Cardiac septum (tissue), 1 donor: ENCODE data around the gene AGBL1. TPM values are rescaled to one million over a fixed set of nuclear protein-coding genes. Genes with fewer than 3 reads are reported as not detected.

Experiments used
- DNase-seq: peaks from one replicate; pipeline ENCODE4 v3.0.0-alpha.2; 2020; ENCODE audit warnings: low spot score
- intact Hi-C: fragments of 100-400 bp; cut with DNase I; formaldehyde crosslinking; loops from one replicate; pipeline ENCODE4 v1.14.0; 2022
- total RNA-seq: library from RNA; stranded (reverse); fragmentation: NEBNext Ultra II Directional; extraction: Animal tissue kit (Norgen Biotek cat#: 25700); gene quantifications from one replicate; pipeline ENCODE4 v1.2.1, GENCODE V29; 2021
- donor health status: DM: no; HTN: no; CAD: no.

AGBL1 gene
- total RNA-seq, 1 donor from 2014 or later = 0.19 TPM

GRCh38 chr15:86373147-86373546, 293.5 kb downstream of the AGBL1 start:
- no peak for DNase-seq
- intact Hi-C loops = no loop called here

GRCh38 chr15:86375733-86376280, 296.1 kb downstream of the AGBL1 start:
- no peak for DNase-seq
- intact Hi-C loops = no loop called here

DNA sequence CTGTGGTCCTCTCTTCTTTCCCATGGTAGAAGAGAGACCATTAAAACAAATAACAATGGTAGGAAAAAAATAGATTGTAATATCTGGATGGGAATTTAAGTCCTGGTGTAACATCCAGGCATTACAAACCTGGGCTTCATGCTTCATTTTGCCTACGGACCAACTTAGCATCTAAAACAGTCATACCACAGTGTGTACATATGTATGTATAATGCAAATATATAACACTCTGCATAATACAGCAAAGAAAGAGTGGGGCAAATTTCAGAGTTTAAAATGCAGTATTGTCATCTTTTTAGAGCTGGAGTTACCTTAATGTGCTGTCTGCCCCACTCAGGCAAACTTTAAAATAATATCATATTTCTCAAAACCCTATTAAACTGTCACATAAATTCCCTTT, 298.2 kb downstream of the AGBL1 start:
- intact Hi-C loops = no loop called here
- DNase-seq = no peak

DNA sequence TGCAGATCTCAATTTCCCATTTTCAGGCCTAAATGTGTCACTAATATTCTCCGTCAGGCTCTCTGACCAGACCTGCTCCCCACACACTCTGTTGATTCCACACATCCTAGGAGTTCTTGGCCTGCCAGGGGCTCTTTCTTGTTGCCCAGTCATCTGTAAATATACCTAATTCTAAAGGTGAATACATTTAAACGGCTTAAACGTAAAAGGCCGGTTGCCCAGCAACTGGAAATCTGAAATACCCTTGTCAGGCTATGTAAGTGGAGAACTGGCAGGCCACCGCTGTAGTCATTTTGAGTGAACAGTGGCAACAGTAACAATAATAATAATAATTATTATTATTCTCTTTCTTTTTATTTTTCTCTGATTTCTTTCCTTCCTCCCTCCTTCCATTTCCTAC, 302.7 kb downstream of the AGBL1 start:
- DNase-seq = no peak
- intact Hi-C loops = no loop called here

DNA sequence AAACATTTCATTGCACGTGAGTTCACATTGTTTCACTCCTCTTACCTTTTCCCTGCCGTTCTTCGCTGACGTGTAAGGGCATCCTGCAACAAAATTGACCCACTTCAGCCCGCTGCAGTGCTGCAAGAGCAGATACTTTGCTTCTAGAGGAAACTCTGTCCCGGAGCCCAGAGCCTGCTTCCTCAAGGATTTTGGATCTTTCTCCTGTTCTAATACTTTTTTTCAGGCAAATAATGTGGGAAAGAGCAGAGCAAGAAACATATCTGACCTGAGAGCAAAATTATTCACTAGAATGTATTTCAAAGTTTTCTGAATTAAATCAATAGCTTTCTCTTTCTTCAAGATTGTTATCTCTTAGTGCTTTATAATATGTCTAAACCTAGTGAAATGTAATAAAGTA, 303.9 kb downstream of the AGBL1 start:
- DNase-seq = no peak
- intact Hi-C loops = no loop called here

GRCh38 chr15:86384186-86384585, 304.5 kb downstream of the AGBL1 start:
- DNase-seq = no peak
- intact Hi-C loops = no loop called here

DNA sequence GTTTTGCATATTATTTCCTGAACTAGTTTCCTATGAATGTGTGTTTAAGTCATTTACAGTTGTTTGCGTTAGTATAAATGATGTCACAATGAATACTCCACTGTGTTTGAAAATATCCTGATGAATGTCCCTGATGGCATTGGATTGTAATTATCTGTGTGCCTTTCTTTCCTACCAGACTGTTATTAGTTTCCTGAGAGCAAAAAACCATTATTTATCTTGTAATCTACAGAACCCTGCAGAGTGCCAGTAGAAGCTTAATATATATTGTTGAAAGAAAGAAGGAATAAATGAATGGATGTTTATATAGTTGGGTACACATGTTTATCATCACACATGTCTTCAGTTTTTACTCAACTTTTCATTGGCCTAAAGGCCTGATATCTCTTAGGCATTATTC, 312.6 kb downstream of the AGBL1 start:
- no peak for DNase-seq

DNA sequence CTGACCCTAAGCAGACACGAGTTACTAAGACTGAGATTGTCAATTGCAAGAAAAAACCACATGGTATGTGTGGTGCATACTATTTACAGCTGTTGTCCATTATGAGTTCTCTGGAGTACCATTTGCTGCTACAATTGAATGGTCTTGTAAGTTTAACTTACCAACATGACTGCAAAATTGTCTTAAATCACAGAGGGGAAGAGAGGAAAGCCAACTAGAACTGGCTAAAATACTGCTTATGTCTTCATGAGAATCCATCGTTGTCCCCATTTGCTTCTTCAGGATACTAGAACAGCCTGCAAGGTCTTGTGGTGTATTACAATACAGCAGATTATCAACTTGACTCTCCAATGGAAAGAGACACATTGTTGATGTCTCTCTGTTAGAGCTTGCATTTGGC, 313.2 kb downstream of the AGBL1 start:
- DNase-seq = no peak
- intact Hi-C loops = no loop called here

More for the DNA sequence above, 312.6 kb downstream of the AGBL1 start:
- intact Hi-C loops = no loop called here

- DNase-seq = no peak
- intact Hi-C loops = no loop called here
These were observed 315.2 kb downstream of the AGBL1 start for GRCh38 chr15:86394866-86395265.

- intact Hi-C loops = no loop called here
- no peak for DNase-seq
These were observed 319.6 kb downstream of the AGBL1 start for GRCh38 chr15:86399041-86399954.

GRCh38 chr15:86403221-86403620, 323.6 kb downstream of the AGBL1 start:
- DNase-seq = no peak
- intact Hi-C loops = no loop called here

DNA sequence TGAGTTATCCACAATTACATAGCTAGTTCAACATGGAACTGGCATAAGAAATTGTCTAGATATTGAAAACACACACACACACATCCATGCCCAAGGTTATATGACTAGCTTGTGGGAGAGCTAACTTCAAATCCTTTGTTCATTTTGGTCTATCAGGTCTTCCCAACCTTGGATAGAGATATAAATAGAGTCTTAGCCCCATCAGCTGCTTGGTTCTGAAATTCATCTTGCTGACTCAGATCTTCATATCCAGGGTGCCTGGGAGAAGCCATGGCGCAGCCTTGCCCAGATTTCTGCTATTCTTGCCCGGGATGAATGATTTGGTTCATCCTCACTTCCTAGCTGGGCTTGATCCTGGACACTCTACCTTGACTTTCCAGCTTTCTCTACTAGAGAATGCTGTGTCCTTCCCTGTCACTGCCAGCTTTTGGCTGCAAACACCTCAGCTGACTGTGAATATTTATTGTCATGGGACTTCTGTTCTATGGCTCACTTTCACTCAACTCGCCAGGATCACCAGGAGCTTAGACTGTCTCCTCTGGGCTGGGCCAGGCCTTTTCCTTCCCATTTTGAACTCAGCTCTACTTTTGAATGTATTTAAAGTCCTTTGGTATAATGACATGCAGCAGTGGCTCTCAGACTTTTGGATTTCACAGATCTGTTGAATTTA, 324.4 kb downstream of the AGBL1 start:
- no peak for DNase-seq
- intact Hi-C loops = no loop called here

- DNase-seq = no peak
- intact Hi-C loops = no loop called here
These were observed 328.6 kb downstream of the AGBL1 start for GRCh38 chr15:86408261-86408660.

DNA sequence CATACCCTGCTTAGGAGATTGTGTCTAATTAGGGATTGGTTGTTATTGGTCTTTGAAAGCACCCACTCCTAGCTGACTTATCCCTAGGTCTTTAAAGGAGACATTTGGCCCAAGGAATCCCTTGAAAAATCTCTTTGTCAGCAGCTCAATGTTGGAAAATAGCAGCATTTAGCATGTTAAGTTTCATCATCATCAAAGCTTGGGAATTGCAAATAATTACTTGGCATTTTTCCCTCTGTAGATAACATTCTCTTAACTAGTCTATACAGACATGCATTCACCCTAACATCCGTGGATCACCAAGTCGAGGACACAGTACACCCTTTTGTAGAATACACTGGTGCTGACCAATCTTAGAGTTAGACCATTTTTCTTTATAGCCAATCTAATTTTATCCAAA, 332.2 kb downstream of the AGBL1 start:
- intact Hi-C loops = no loop called here
- DNase-seq = no peak

- DNase-seq = no peak
- intact Hi-C loops = no loop called here
These were observed 333.5 kb downstream of the AGBL1 start for GRCh38 chr15:86413191-86413590.

DNA sequence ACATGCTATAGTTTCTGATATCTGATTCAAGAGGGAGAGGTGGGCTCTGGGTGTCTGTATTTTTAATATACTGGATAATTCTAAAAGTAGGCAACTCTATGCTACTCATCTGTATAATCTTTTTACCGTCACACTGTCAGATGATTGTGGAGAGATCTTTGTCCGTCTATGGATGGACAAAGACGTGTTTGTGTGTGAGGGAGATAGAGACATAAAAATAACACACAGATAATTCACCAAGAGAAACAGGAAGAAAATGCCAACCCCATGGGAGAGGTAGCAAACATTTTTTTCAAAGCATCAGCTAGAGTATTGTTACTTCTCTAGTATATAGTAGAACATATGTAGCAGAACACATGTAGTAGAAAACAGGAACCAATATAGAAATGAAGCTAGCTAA, 346.1 kb downstream of the AGBL1 start:
- intact Hi-C loops = no loop called here
- no peak for DNase-seq

GRCh38 chr15:86432861-86433260, 353.2 kb downstream of the AGBL1 start:
- no peak for DNase-seq
- intact Hi-C loops = no loop called here

DNA sequence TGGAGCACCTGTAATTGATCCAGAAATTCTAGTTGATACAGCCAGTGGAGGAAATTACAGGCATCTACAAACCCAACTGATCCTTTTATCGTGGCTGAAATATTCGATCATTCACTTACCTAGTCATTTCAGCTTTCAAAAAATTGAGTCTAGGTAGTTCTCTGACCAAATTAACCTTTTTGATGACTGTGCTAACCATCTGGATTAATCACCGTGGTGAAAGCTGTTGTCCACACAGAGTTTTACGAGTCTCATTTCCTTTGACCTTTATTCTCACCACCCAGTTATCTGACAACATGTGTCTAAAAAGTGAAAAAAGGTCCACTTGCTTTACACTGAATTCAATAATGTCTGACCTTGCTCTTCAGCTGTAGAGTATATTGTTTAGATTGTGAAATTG, 354.3 kb downstream of the AGBL1 start:
- DNase-seq = no peak
- intact Hi-C loops = no loop called here

- intact Hi-C loops = no loop called here
- no peak for DNase-seq
These were observed 359.9 kb downstream of the AGBL1 start for GRCh38 chr15:86439614-86440013.

GRCh38 chr15:86444527-86444926, 364.9 kb downstream of the AGBL1 start:
- intact Hi-C loops = no loop called here

More at GRCh38 chr15:86444527-86444926, 364.9 kb downstream of the AGBL1 start:
- no peak for DNase-seq
